Endothelial cell of umbilical vein (primary cell): ENCODE results near the gene IL1RL2. TPM values are rescaled to one million over a fixed set of nuclear protein-coding genes. Genes with fewer than 3 reads are reported as not detected.

Source experiments
- BruUV-seq: library from RNA; stranded (reverse); fragments of 400-500 nt; replicated peaks from 2 replicates; lab custom pipeline; 2021; lab: Mats Ljungman, UMichigan
- CTCF ChIA-PET: fragments of 300-600, 350-600 bp; sonication (Branson Sonifier 250); formaldehyde crosslinking; loops from one replicate; lab custom pipeline; 2021; ENCODE audit warnings: antibody characterized with exemption, inconsistent platforms; lab: Charles Lee
- POLR2A ChIA-PET: fragments of 300-600, 350-600 bp; sonication (Branson Sonifier 250); formaldehyde crosslinking; loops from one replicate; lab custom pipeline; 2021; ENCODE audit warnings: antibody characterized with exemption, inconsistent platforms; lab: Charles Lee
- DNase-seq: peaks from one replicate; pipeline ENCODE4 v3.0.0-alpha.2; 2011; ENCODE audit warnings: low read depth, low spot score
- FAIRE-seq: peaks from 2 replicates; lab custom pipeline; 2011; peaks lifted over from hg19 to GRCh38; lab: Jason Lieb, UNC
- H2AFZ ChIP-seq: 2 replicates; pipeline ENCODE4 v1.6.0; 2012; ENCODE audit warnings: low read depth, low read length, control low read depth, inconsistent platforms
- H3K27ac ChIP-seq: 2 replicates; pipeline ENCODE4 v1.5.1; 2011; ENCODE audit warnings: low read depth, mild to moderate bottlenecking, control low read depth, low read length, moderate library complexity; ENCODE audit not compliant: insufficient read depth
- H3K27me3 ChIP-seq, 2 experiments: 2 replicates each; pipeline versions ENCODE4 v1.6.0 to v1.6.1; 2011; ENCODE audit warnings: low read length in 2 of 2, mixed read lengths in 1 of 2; ENCODE audit not compliant: control insufficient read depth in 2 of 2, insufficient read depth in 2 of 2
- H3K36me3 ChIP-seq, 2 experiments: 2 replicates in 1 of 2; 3 replicates in 1 of 2; pipeline ENCODE4 v1.5.1; 2011; ENCODE audit warnings: low read length in 2 of 2, mild to moderate bottlenecking in 1 of 2, moderate library complexity in 1 of 2; ENCODE audit not compliant: control insufficient read depth in 2 of 2, insufficient read depth in 2 of 2; ENCODE audit errors: extremely low read depth in 1 of 2
- H3K4me1 ChIP-seq: 3 replicates; pipeline ENCODE4 v1.5.1; 2011; ENCODE audit warnings: mild to moderate bottlenecking, low read length; ENCODE audit not compliant: control insufficient read depth, insufficient read depth; ENCODE audit errors: extremely low read depth
- H3K4me2 ChIP-seq: 2 replicates; pipeline ENCODE4 v1.6.1; 2011; ENCODE audit warnings: low read length, control low read depth, mixed read lengths; ENCODE audit not compliant: insufficient read depth
- H3K4me3 ChIP-seq, 3 experiments: fragments of 200-600 bp in 1 of 3; sonication (generic), shearing (Covaris generic) in 1 of 3; replicated peaks in 1 of 3; 2 replicates each; pipeline ENCODE4 v1.5.1; 2011 to 2016; ENCODE audit warnings: control low read depth in 3 of 3, low read length in 3 of 3, mild to moderate bottlenecking in 2 of 3, inconsistent platforms in 1 of 3, low read depth in 1 of 3, moderate library complexity in 1 of 3; ENCODE audit not compliant: insufficient read depth in 1 of 3
- H3K79me2 ChIP-seq: 2 replicates; pipeline ENCODE4 v1.6.0; 2012; ENCODE audit warnings: low read length, inconsistent platforms; ENCODE audit not compliant: control insufficient read depth, insufficient read depth
- H3K9ac ChIP-seq: replicated peaks from 2 replicates; pipeline ENCODE3; 2011; ENCODE audit warnings: low read length, control low read depth; ENCODE audit not compliant: insufficient read depth; ENCODE audit errors: extremely low read depth
- H3K9me1 ChIP-seq: replicated peaks from 3 replicates; pipeline ENCODE4 v1.6.0; 2011; ENCODE audit warnings: mild to moderate bottlenecking, low read length; ENCODE audit not compliant: control insufficient read depth, insufficient read depth; ENCODE audit errors: extremely low read depth
- H3K9me3 ChIP-seq: replicated peaks from 2 replicates; pipeline ENCODE4 v1.5.1; 2012; ENCODE audit warnings: low read length, inconsistent platforms; ENCODE audit not compliant: control insufficient read depth, insufficient read depth
- H4K20me1 ChIP-seq: replicated peaks from 2 replicates; pipeline ENCODE3; 2011; ENCODE audit warnings: mild to moderate bottlenecking, low read length; ENCODE audit not compliant: control insufficient read depth, insufficient read depth; ENCODE audit errors: extremely low read depth
- CTCF ChIP-seq, 2 donors: IDR thresholded peaks; 1 replicate in 1 of 2; 2 replicates in 1 of 2; pipeline ENCODE4 v1.5.1; 2011; ENCODE audit warnings: low read length in 2 of 2, mild to moderate bottlenecking in 2 of 2, moderate library complexity in 2 of 2, control low read depth in 1 of 2, inconsistent platforms in 1 of 2, low read depth in 1 of 2; ENCODE audit not compliant: insufficient read depth in 1 of 2; ENCODE audit errors: extremely low read depth in 1 of 2
- FOS ChIP-seq: IDR thresholded peaks from 2 replicates; pipeline ENCODE4 v1.6.1; 2011; ENCODE audit warnings: mild to moderate bottlenecking, low read length, moderate library complexity, borderline replicate concordance; ENCODE audit not compliant: insufficient read depth
- JUN ChIP-seq: IDR thresholded peaks from 2 replicates; pipeline ENCODE4 v1.6.1; 2011; ENCODE audit warnings: borderline replicate concordance, low read depth; ENCODE audit not compliant: insufficient read length, insufficient read depth
- MYC ChIP-seq: IDR thresholded peaks from one replicate; pipeline ENCODE4 v1.6.1; 2011; ENCODE audit warnings: mild to moderate bottlenecking, low read depth, low read length
- dilution Hi-C: fragments of 300-500 bp; cut with MboI; formaldehyde crosslinking; loops from one replicate; pipeline ENCODE4 v1.15.0; 2019; ENCODE audit warnings: low sequenced_read_pairs; ENCODE audit not compliant: extremely low pct_ligation_motif_present
- intact Hi-C: fragments of 100-400 bp; cut with micrococcal nuclease; formaldehyde crosslinking; loops from one replicate; pipeline ENCODE4 v1.10.0; 2022
- polyA plus RNA-seq, 4 experiments: library from polyadenylated mRNA; depleted of rRNA in 3 of 4; stranded (reverse) in 3 of 4; unstranded in 1 of 4; fragments of >200 nt; gene quantifications; 2 replicates each; pipeline versions ENCODE4 v1.2.1 to v1.2.3, GENCODE V29; 2011 to 2012; ENCODE audit warnings: missing spikeins in 1 of 4
- total RNA-seq: library from RNA; stranded (reverse); gene quantifications from 2 replicates; pipeline ENCODE4 v1.2.3, GENCODE V29; 2021

The IL1RL2 gene
- total and polyA plus RNA-seq, 2 donors (not counting 3 experiments of a cell fraction or from before 2014, with no cell fraction given): 0.11 TPM; not detected in 1

GRCh38 chr2:102245266-102246151 is 58.7 kb downstream of the IL1RL2 start:
- ChIA-PET CTCF (interaction anchor here (0.6 to 4.1 kb wide), 16 partner anchors 9 to 225 kb away, joined by 3 to 32 read pairs (median 4); partner anchors contain the start of gene IL18R1), POLR2A (no interaction called here)
- H2AFZ ChIP-seq: no peak overlapping the region
- no peaks in the 10 kb centered on the region for H3K36me3 ChIP-seq
- H3K9me1 ChIP-seq: no peaks in the 10 kb centered on the region
- FAIRE-seq (no peak), DNase-seq (peak; percentile 20)
- H4K20me1 ChIP-seq: no peaks in the 10 kb centered on the region
- no TSS peak for BruUV-seq
- H3K27me3 ChIP-seq: no peaks in the 10 kb centered on the region
- no peaks in the 10 kb centered on the region for H3K79me2 ChIP-seq
- no peak overlapping the region for H3K4me2 ChIP-seq
- H3K9ac ChIP-seq: no peak overlapping the region
- no peak for TF ChIP-seq JUN
- TF ChIP-seq CTCF (IDR thresholded peaks at IDR 0.05; ENCODE audit: extremely low read depth in 1 of 2, insufficient read depth in 1 of 2, low read depth in 1 of 2, low read length in 2 of 2): peak; percentile 9 to 17
- no peak for TF ChIP-seq FOS
- no peak for TF ChIP-seq MYC
- H3K4me1 ChIP-seq: peaks cover 6% of the 10 kb centered on the region
- H3K9me3 ChIP-seq: no peaks in the 10 kb centered on the region
- intact Hi-C loops: no loop called here
- no peak overlapping the region for H3K4me3 ChIP-seq
- dilution Hi-C loops: no loop called here
- no peak overlapping the region for H3K27ac ChIP-seq
